Measurements from ENCODE around the gene KRT83. TPM values are rescaled to one million over a fixed set of nuclear protein-coding genes. Genes with fewer than 3 reads are reported as not detected.
"Not testable (repeated sequence)": the region's sequence is repeated elsewhere in the genome, so short reads cannot be mapped to it uniquely, and the experiment has no call there.

Gene KRT83
- total RNA-seq, 1 donor from 2014 or later: not detected

- Histone ChIP-seq H3K36me3 (no peaks in the 10 kb centered on the region), H3K4me3 (no peak overlapping the region), H3K27me3 (no peaks in the 10 kb centered on the region), H3K27ac (no peak overlapping the region), H3K9me3 (no peaks in the 10 kb centered on the region), H3K4me1 (no peaks in the 10 kb centered on the region)
- TF ChIP-seq CTCF (IDR thresholded peaks at IDR 0.05): no peak
- no peak for DNase-seq (ENCODE audit: low spot score in 2 of 2)
- intact Hi-C loops (cut with DNase I): no loop called here
Observed at GRCh38 chr12:52293926-52294325, 27.3 kb downstream of the KRT83 start.

GRCh38 chr12:52291267-52291935, 29.8 kb downstream of the KRT83 start, which contains the start of gene KRT81:
Gene KRT81 (minus strand): TSS chr12:52291534. CDS start chr12:52291465, 69 bp downstream.
- no peak for TF ChIP-seq CTCF (IDR thresholded peaks at IDR 0.05)
- H3K27me3 ChIP-seq: no peaks in the 10 kb centered on the region
- H3K4me3 ChIP-seq: no peak within 1 kb of the TSS
- no peaks in the 10 kb centered on the region for H3K4me1 ChIP-seq
- DNase-seq (ENCODE audit: low spot score in 2 of 2): peak in 1 of 2 donors; percentile 43
- intact Hi-C loops (cut with DNase I): no loop called here
- H3K9me3 ChIP-seq: no peaks in the 10 kb centered on the region
- H3K27ac ChIP-seq: no peak within 1 kb of the TSS
- no peaks in the 10 kb centered on the region for H3K36me3 ChIP-seq

- H3K4me3 ChIP-seq; DNase-seq (ENCODE audit: low spot score in 2 of 2); H3K27me3 ChIP-seq; H3K36me3 ChIP-seq; H3K9me3 ChIP-seq; intact Hi-C loops (cut with DNase I); H3K4me1 ChIP-seq; H3K27ac ChIP-seq: not testable (repeated sequence)
Observed at GRCh38 chr12:52290483-52291134, 30.6 kb downstream of the KRT83 start.

- DNase-seq (ENCODE audit: low spot score in 2 of 2): peak in 1 of 2 donors; percentile 53
- H3K4me1 ChIP-seq; H3K27ac ChIP-seq; H3K36me3 ChIP-seq; H3K27me3 ChIP-seq; intact Hi-C loops (cut with DNase I); H3K4me3 ChIP-seq; H3K9me3 ChIP-seq: not testable (repeated sequence)
Observed at GRCh38 chr12:52287816-52288805, 33.1 kb downstream of the KRT83 start.

- DNase-seq (ENCODE audit: low spot score in 2 of 2): peak in 1 of 2 donors; percentile 47
- H3K27ac ChIP-seq; H3K4me3 ChIP-seq; intact Hi-C loops (cut with DNase I); H3K36me3 ChIP-seq; H3K27me3 ChIP-seq; H3K4me1 ChIP-seq; H3K9me3 ChIP-seq: not testable (repeated sequence)
Observed at GRCh38 chr12:52286857-52287785, 34.1 kb downstream of the KRT83 start.

- Histone ChIP-seq H3K27ac (no peak overlapping the region), H3K4me3 (no peak overlapping the region), H3K4me1 (peaks cover 0 to 8% of the 10 kb centered on the region in 2 donors), H3K36me3 (no peaks in the 10 kb centered on the region), H3K9me3 (no peaks in the 10 kb centered on the region), H3K27me3 (no peaks in the 10 kb centered on the region)
- no peak for TF ChIP-seq CTCF (IDR thresholded peaks at IDR 0.05)
- peak in 1 of 2 donors; percentile 61 for DNase-seq (ENCODE audit: low spot score in 2 of 2)
- intact Hi-C loops (cut with DNase I): no loop called here
Observed at GRCh38 chr12:52285851-52286530, 35.2 kb downstream of the KRT83 start.

Data from ascending aorta (tissue), 2 donors.